Stimulated activated CD4-positive, alpha-beta T cell treated with anti-CD3 and anti-CD28 coated beads, Interleukin-15, amount 100 ng/mL, for 24 hours (primary cell): Measurements from ENCODE around the gene CNTNAP5.

Experiments used
- DNase-seq: peaks from one replicate; pipeline ENCODE4 v3.0.0-alpha.2; 2020

The CNTNAP5 gene

DNA sequence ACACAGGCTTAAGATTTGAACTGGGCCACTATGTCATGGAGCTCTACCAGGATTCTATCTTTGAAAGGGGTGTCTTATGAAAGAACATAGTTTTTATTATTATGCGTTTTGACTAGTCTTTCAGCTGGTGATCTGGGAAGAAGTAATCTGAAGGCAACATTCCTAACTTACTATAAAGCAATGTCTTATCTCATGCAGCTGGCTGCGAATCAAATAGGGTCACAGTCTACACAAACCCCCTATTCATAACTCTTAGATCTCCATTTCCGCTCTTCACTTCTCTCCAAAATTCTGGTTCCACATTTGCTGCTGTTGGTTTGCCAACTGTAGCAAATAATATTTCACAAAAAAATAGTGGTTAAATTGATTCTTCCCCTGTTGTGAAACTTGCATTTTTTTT is 813.3 kb downstream of the CNTNAP5 start:
- DNase-seq, result no peak

- DNase-seq, result no peak
These were observed 842.2 kb downstream of the CNTNAP5 start for GRCh38 chr2:124867247-124867646.

DNA sequence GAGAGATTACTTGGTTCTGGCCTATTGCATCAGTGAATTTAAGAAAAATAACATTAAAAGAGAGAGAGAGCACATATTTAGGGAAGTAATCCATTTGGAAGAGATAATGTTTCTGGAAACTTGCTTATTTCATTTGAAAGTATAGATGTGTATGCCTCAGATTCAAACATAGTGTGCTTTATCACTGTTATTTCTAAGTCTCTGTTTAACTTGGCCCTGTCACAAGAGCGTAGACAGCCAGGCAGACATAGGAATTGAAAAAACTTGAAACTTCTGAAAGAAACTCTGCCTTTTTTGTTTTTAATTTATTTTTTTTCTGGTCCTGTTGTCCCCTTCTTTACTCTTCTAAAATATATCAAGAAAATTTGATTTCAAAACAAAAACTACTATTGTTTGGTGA is 849.1 kb downstream of the CNTNAP5 start:
- no peak for DNase-seq

DNA sequence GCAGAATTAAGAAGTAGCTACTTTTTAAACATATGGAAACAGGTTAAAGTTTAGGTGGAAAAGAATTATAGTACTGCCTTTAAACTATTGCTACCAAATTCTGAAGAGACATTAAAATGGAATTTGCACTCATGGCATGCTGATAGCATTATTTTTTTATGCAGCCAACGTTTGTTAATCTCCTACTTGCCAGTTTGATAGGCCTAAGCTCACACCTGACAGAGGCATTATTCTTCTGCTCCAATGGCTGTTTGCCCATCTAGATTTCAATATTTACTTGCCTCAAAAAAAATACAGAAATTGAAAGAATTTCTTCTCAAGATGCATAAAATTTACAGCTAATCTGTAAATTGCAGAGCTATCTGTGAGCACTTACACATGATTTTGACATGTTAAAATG is 849.6 kb downstream of the CNTNAP5 start:
- no peak for DNase-seq

GRCh38 chr2:124875627-124876244 is 850.6 kb downstream of the CNTNAP5 start:
- no peak for DNase-seq

- no peak for DNase-seq
These were observed 852.1 kb downstream of the CNTNAP5 start for GRCh38 chr2:124877141-124877577.

DNA sequence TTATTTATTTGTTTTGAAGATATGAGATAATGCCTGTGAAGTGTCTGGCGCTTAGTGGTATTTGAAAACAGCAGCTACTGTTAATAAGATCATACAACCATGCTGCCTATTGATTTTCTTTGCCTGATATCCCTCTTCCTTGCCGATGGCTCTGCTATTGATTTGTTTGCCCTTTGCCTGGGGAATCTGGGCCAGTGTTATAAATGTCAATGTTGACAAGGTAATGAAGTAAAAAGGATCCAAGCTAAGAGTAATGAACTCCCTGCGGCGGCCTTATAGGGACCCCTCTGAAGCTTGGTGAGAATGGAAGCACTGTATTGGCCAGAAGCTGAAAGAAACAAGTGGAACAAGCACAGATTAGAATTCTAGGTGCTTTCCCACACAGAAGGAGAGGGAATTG is 854.6 kb downstream of the CNTNAP5 start:
- DNase-seq, result no peak

DNA sequence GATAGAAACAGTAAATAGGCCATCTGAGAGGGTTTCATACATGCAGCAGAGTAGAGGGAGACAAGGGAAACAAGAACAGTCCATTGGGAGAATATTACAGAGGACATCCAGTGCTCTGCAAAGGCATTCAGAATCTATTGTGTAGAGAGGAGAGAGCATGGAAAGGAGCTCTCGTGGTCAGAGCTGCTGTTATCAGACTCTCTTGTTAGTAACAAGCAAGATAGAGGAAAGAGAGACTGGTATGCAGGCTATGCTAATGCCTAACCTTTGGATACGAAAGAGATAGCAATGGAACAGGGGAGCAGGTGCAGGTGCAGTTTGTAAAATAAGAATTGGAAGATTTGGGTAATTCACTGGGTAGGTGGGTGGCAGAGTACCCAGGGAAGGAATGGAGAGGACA is 855.9 kb downstream of the CNTNAP5 start:
- no peak for DNase-seq

- DNase-seq, result no peak
These were observed 857.3 kb downstream of the CNTNAP5 start for GRCh38 chr2:124882423-124882822.

GRCh38 chr2:124883595-124883994 is 858.5 kb downstream of the CNTNAP5 start:
- DNase-seq, result no peak

GRCh38 chr2:124884315-124884714 is 859.2 kb downstream of the CNTNAP5 start:
- no peak for DNase-seq

- no peak for DNase-seq
These were observed 861.1 kb downstream of the CNTNAP5 start for GRCh38 chr2:124886216-124886615.

DNA sequence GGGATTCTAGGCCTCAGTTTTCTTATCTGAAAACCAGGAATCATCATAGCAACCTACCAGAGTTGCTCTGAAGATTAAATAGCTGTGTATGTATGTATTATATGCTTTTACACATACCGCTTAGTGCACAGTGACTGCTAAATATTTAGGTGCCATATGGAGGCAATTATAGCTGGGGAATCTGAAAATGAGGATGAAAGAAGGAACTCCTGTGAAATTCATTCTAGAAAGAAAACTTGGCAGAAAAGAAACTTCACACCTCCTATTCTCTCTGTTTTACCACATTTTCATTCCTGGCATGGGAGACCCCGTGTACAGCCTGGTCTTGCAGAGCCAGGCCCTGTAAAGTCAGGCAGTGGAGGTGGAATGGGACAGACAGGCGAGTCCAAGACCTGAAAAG is 862.4 kb downstream of the CNTNAP5 start:
- DNase-seq, result no peak

DNA sequence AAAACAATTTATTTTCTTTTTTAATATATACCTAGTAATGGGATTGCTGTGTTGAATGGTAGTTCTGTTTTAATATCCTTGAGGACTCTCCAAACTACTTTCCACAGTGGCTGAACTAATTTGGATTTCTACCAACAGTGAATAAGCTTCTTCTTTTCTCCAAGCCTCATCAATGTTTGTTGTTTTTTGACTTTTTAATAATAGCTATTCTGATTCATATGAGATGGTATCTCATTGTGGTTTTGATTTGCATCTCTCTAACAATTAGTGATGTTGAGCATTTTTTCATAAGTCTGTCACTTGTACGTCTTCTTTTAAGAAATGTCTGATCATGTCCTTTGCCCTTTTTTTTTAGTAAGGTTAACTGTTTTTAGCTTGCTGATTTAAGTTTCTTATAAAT is 863.3 kb downstream of the CNTNAP5 start:
- DNase-seq, result no peak

DNA sequence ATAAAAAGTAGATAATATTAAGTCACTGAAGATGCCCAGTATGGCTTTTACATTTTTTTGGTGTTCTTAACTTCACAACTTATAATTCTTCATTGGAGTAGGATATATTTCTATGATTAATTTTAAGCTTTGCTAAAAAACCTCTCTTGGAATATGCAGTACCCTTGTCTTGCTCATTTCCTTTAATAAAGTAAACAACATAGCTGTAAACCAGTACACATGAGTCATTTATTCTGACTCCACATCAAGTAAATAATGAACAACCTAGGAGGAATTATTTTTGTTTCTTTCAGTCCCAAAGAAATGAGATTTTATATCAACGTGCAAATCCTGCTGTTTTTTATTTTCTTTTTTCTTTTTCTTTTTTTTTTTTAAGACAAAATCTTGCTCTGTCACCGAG is 869.1 kb downstream of the CNTNAP5 start:
- no peak for DNase-seq

- DNase-seq, result no peak
These were observed 873.7 kb downstream of the CNTNAP5 start for GRCh38 chr2:124898827-124899226.

DNA sequence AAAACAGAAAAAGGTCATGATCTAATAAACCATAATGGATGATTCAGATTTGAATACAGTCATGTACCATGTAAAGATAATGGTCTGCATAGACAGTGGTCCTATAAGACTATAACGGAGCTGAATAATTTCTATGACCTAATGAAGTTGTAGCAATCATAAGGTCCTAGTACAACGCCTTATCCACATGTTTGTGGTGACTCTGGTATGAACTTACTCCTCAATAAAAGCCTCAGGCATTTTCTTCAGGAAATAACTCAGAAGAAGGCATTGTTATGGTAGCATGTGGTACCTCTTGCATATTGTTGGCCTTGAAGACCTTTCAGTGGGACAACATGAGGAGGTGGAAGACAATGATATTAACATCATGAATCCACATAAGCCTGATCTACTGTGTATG is 883.3 kb downstream of the CNTNAP5 start:
- DNase-seq, result no peak

DNA sequence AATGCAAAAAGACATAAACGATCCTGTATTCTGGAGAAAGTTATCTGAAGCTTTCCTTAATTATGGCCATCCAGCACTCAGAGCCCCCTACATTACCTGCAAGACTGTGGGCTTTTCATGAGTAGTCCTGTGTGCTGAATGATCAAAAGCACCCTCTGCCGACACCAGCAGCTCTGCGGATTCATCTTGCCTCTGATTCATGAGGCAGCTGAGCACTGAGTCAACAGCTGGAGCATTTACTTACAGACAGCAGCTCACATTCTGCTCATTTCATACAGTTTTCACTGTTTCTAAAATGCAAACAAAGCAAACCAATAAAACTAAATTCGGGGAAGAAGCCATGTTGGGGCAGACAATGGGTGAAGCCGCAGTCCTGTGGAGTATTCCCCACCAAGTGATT is 886.5 kb downstream of the CNTNAP5 start:
- no peak for DNase-seq

GRCh38 chr2:124913868-124914267 is 888.8 kb downstream of the CNTNAP5 start:
- DNase-seq, result no peak

GRCh38 chr2:124915567-124915966 is 890.5 kb downstream of the CNTNAP5 start:
- no peak for DNase-seq

DNA sequence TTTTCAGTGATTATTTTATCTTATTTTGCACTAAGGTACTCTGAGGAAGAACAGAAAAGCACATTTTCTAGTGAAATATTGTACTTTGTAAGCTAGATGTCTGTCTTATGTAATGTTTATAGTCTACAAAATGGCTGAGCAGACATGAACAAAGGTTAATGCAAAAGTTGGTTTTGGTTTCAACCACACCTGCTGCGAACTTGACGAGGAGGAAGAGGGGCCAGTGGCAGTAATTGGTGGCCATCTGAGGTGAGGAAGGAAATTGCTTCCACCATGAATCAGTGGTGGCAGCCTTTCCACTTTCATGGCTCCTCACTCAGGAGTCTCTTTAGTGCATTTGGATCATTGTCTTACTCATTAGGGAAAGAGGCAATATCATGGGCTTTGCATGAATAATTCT is 894.2 kb downstream of the CNTNAP5 start:
- no peak for DNase-seq

GRCh38 chr2:124920448-124920847 is 895.4 kb downstream of the CNTNAP5 start:
- DNase-seq, result no peak

DNA sequence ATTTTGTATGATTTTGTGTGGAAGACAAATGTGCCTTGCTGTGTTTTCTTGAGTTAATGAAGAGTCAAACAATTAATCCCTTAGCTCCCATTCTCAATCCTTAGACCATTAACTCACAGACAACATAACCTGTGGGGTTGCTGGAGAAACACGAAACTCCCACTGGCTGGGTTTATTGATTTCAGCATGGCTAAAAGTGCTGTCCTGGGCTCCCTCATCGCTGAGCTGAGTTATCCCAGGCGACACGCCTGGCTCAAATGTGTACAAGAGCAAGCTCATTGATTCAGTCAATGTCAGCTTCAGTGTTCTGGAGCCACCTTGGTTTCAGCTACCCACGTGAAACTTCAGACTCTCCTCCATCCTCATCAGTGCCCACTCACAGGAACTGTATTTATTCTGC is 896.1 kb downstream of the CNTNAP5 start:
- no peak for DNase-seq

DNA sequence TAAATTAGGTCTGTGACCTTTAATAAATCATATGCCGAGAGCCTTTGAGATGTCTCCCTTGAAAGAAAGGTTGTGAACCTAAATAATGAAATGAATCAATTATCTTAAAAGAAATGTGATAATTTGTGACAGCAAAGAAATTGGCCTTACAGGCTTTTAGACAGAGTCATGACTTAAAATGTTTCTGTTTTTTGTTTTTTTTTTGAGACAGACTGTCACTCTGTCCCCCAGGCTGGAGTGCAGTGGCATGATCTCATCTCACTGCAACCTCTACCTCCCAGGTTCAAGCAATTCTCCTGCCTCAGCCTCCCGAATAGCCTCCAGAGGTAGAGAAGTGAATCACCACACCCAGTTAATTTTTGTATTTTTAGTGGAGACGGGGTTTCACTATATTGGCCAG is 898.0 kb downstream of the CNTNAP5 start:
- DNase-seq, result no peak

DNA sequence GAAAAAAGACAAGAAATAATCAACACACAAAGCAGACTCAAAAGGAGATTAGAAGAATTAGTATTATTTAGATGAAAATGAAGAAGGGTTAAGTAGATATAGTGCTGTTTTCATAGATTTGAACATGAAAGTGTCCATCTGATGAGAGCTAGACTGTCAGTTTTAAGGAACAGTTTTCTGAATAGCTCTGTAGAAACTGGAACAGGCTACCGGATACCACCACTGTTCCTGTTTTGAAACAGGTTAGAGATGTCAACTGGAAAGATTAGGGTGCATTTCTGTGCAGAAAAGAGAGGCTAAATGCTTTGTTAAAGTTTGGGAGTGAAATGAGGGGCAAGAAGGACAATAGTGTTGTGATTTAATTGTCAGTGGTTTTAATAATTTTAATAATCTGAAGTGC is 908.8 kb downstream of the CNTNAP5 start:
- no peak for DNase-seq

GRCh38 chr2:124953921-124954320 is 928.8 kb downstream of the CNTNAP5 start:
- DNase-seq, result no peak
